DOHH2 (cell line): ENCODE data around the gene HOXB8.

Experiments
- H3F3A ChIP-seq: fragments of 200-600 bp; sonication (generic), shearing (Covaris generic); 2 replicates; pipeline ENCODE4 v1.6.0; 2016; ENCODE audit warnings: antibody characterized with exemption, mild to moderate bottlenecking; ENCODE audit not compliant: control insufficient read depth, insufficient read depth
- H3K27ac ChIP-seq: fragments of 200-600 bp; sonication (generic); 2 replicates; pipeline ENCODE4 v1.5.1; 2014; ENCODE audit warnings: low read depth, mild to moderate bottlenecking, low read length, moderate library complexity
- H3K27me3 ChIP-seq: fragments of 200-600 bp; sonication (generic); 2 replicates; pipeline ENCODE4 v1.6.1; 2014; ENCODE audit warnings: mild to moderate bottlenecking, low read length, mixed read lengths; ENCODE audit not compliant: control insufficient read depth
- H3K36me3 ChIP-seq: fragments of 200-600 bp; sonication (generic); 2 replicates; pipeline ENCODE4 v1.6.1; 2014; ENCODE audit warnings: mild to moderate bottlenecking, low read length, moderate library complexity, mixed read lengths; ENCODE audit not compliant: control insufficient read depth
- H3K4me1 ChIP-seq: fragments of 200-600 bp; sonication (generic); 2 replicates; pipeline ENCODE4 v1.6.1; 2014; ENCODE audit warnings: mild to moderate bottlenecking, low read length, mixed read lengths; ENCODE audit not compliant: control insufficient read depth
- H3K4me2 ChIP-seq: fragments of 200-600 bp; sonication (generic); 2 replicates; pipeline ENCODE4 v1.6.0; 2014; ENCODE audit warnings: mild to moderate bottlenecking, low read length, moderate library complexity
- H3K4me3 ChIP-seq: fragments of 200-600 bp; sonication (generic); 2 replicates; pipeline ENCODE4 v1.5.1; 2014; ENCODE audit warnings: mild to moderate bottlenecking, low read length, mixed read lengths
- H3K79me2 ChIP-seq: fragments of 200-600 bp; sonication (generic); 2 replicates; pipeline ENCODE4 v1.6.1; 2014; ENCODE audit warnings: mild to moderate bottlenecking, low read length, mixed read lengths; ENCODE audit not compliant: control insufficient read depth
- H3K9me2 ChIP-seq: fragments of 200-600 bp; sonication (generic); replicated peaks from 2 replicates; pipeline ENCODE4 v1.6.1; 2014; ENCODE audit warnings: mild to moderate bottlenecking, low read length, mixed read lengths; ENCODE audit not compliant: control insufficient read depth
- H3K9me3 ChIP-seq: fragments of 200-600 bp; sonication (generic); 2 replicates; pipeline ENCODE4 v1.6.1; 2014; ENCODE audit warnings: antibody characterized with exemption, low read length, mixed read lengths; ENCODE audit not compliant: control insufficient read depth, insufficient read depth
- H4K20me1 ChIP-seq: fragments of 200-600 bp; sonication (generic); 2 replicates; pipeline ENCODE4 v1.6.0; 2014; ENCODE audit warnings: low read depth, mild to moderate bottlenecking, antibody characterized with exemption, low read length, moderate library complexity; ENCODE audit not compliant: control insufficient read depth, insufficient read depth
- EZH2phosphoT487 ChIP-seq: fragments of 200-600 bp; sonication (generic); IDR thresholded peaks from 2 replicates; pipeline ENCODE4 v1.6.1; 2017; ENCODE audit warnings: borderline replicate concordance, mild to moderate bottlenecking, antibody characterized with exemption, low read length, moderate library complexity, mixed read lengths
- TF ChIP-seq, protein P1 (sequence below): fragments of 200-600 bp; sonication (generic); IDR thresholded peaks from one replicate; pipeline ENCODE4 v1.5.1; 2014; ENCODE audit warnings: antibody characterized with exemption, mild to moderate bottlenecking, low read depth, low read length; ENCODE audit not compliant: poor library complexity, severe bottlenecking

The HOXB8 gene

DNA sequence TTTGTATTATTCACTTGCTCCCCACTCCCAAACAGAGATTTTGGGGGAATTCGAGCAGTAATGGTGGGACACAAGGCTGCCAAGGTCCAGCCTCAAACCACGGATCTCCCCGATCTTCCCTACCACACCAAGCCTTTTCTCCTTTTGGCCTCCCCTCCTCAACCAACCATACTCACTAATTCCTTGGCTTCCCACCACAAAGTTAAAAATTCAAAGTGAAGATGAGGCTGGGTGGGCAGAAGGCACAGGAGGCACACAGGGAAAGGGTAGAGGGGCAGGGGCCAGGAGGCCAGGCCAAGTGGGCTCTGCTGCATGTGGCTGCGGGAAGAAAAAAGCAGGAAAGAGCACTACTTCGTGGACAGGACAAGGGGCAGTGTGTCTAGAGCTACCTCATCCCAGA is 52.2 kb downstream of the HOXB8 start:
- Histone ChIP-seq H3K27ac (no peak overlapping the region), H4K20me1 (no peaks in the 10 kb centered on the region), H3F3A (no peaks in the 10 kb centered on the region), H3K36me3 (no peaks in the 10 kb centered on the region), H3K9me3 (no peaks in the 10 kb centered on the region), H3K4me2 (no peak overlapping the region), H3K4me1 (no peaks in the 10 kb centered on the region), H3K4me3 (no peak overlapping the region), H3K27me3 (no peaks in the 10 kb centered on the region), H3K9me2 (no peaks in the 10 kb centered on the region), H3K79me2 (no peaks in the 10 kb centered on the region)
- TF ChIP-seq, protein P1, sequence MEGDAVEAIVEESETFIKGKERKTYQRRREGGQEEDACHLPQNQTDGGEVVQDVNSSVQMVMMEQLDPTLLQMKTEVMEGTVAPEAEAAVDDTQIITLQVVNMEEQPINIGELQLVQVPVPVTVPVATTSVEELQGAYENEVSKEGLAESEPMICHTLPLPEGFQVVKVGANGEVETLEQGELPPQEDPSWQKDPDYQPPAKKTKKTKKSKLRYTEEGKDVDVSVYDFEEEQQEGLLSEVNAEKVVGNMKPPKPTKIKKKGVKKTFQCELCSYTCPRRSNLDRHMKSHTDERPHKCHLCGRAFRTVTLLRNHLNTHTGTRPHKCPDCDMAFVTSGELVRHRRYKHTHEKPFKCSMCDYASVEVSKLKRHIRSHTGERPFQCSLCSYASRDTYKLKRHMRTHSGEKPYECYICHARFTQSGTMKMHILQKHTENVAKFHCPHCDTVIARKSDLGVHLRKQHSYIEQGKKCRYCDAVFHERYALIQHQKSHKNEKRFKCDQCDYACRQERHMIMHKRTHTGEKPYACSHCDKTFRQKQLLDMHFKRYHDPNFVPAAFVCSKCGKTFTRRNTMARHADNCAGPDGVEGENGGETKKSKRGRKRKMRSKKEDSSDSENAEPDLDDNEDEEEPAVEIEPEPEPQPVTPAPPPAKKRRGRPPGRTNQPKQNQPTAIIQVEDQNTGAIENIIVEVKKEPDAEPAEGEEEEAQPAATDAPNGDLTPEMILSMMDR: no peak
- no peak for TF ChIP-seq EZH2phosphoT487
